Stimulated activated CD4-positive, alpha-beta T cell treated with anti-CD3 and anti-CD28 coated beads, Interleukin-1b, Interleukin-23, amount 100 ng/mL, for 1 hour (primary cell): ENCODE results near the gene ECE2.
"Not testable (repeated sequence)": the region's sequence is repeated elsewhere in the genome, so short reads cannot be mapped to it uniquely, and the experiment has no call there.

Experiments used
- DNase-seq, 2 donors: peaks; one replicate each; pipeline ENCODE4 v3.0.0-alpha.2; 2020; ENCODE audit warnings: low read depth in 2 of 2

Gene ECE2

GRCh38 chr3:184267249-184267648 lies 8.6 kb upstream of the ECE2 start:
- not testable (repeated sequence) for DNase-seq

GRCh38 chr3:184272269-184272668 lies 3.6 kb upstream of the ECE2 start:
- DNase-seq = no peak

- DNase-seq = no peak
Measured at GRCh38 chr3:184275381-184275701, 481 bp upstream of the ECE2 start.

- DNase-seq = no peak
Measured at GRCh38 chr3:184277366-184277765, 1.5 kb downstream of the ECE2 start.

GRCh38 chr3:184282941-184283340 lies 7.1 kb downstream of the ECE2 start:
- DNase-seq = no peak

- no peak for DNase-seq
Measured at GRCh38 chr3:184283681-184284080, 7.9 kb downstream of the ECE2 start.

- DNase-seq = no peak
Measured at GRCh38 chr3:184284696-184285095, 8.9 kb downstream of the ECE2 start.

- DNase-seq = peak; percentile 9 to 48
Measured at GRCh38 chr3:184289426-184289938, 13.7 kb downstream of the ECE2 start.

GRCh38 chr3:184290331-184290730 lies 14.5 kb downstream of the ECE2 start:
- DNase-seq = no peak

- DNase-seq = no peak
Measured at GRCh38 chr3:184291044-184291737, 15.4 kb downstream of the ECE2 start.

- DNase-seq = no peak
Measured at GRCh38 chr3:184291738-184292445, 16.1 kb downstream of the ECE2 start.

- DNase-seq = no peak
Measured at GRCh38 chr3:184295771-184296170, 19.9 kb downstream of the ECE2 start.

GRCh38 chr3:184296616-184297015 lies 20.8 kb downstream of the ECE2 start:
- no peak for DNase-seq

GRCh38 chr3:184298759-184299487 lies 23.1 kb downstream of the ECE2 start, which contains the start of gene PSMD2:
Gene PSMD2 (plus strand): TSS chr3:184299241. CDS start chr3:184299267, 26 bp downstream.
- peak; percentile 97 for DNase-seq

GRCh38 chr3:184299488-184300377 lies 23.9 kb downstream of the ECE2 start:
- no peak for DNase-seq

- no peak for DNase-seq
Measured at GRCh38 chr3:184300378-184300720, 24.5 kb downstream of the ECE2 start.

GRCh38 chr3:184305577-184305976 lies 29.8 kb downstream of the ECE2 start:
- no peak for DNase-seq

- DNase-seq = no peak
Measured at GRCh38 chr3:184306341-184306972, 30.6 kb downstream of the ECE2 start.

- no peak for DNase-seq
Measured at GRCh38 chr3:184307915-184308314, 32.1 kb downstream of the ECE2 start.

GRCh38 chr3:184308744-184309143 lies 32.9 kb downstream of the ECE2 start:
- DNase-seq = no peak

GRCh38 chr3:184311633-184312032 lies 35.8 kb downstream of the ECE2 start:
- no peak for DNase-seq
